Posterior vena cava (tissue), 2 donors: ENCODE data around the gene SLC6A16. TPM values are rescaled to one million over a fixed set of nuclear protein-coding genes. Genes with fewer than 3 reads are reported as not detected.
A peak's percentile ranks its signal among the peaks of the same experiment; 100 is the strongest.
"Not testable (repeated sequence)": the region's sequence is repeated elsewhere in the genome, so short reads cannot be mapped to it uniquely, and the experiment has no call there.

Experiments used
- DNase-seq: peaks from one replicate; pipeline ENCODE4 v3.0.0-alpha.2; 2020; ENCODE audit warnings: low spot score
- intact Hi-C, 2 donors: fragments of 100-400 bp; cut with DNase I; formaldehyde crosslinking; loops; one replicate each; pipeline versions ENCODE4 v1.14.1 to v1.14.2; 2022 to 2023
- long read RNA-seq, 2 donors: library from polyadenylated mRNA; unstranded; transcript quantifications; one replicate each; pipeline ENCODE4 v2.0.0, GENCODE V29; 2020 to 2021
- total RNA-seq, 2 donors: library from RNA; stranded (reverse); fragmentation: NEBNext Ultra II Directional; extraction: Animal tissue kit (Norgen Biotek cat#: 25700); gene quantifications; one replicate each; pipeline ENCODE4 v1.2.1, GENCODE V29; 2021
- donor health status: DM: yes; HTN: yes; CAD: no.
- donor health status: DM: yes; HTN: yes; CAD: no.

Gene SLC6A16
- 1 to 10 TPM; 1.7 to 2.6 TPM for total RNA-seq
- long read RNA-seq, donor 1, partial matches to known transcripts, result 0 of 2 reads
- long read RNA-seq, donor 1, other reads (novel, unspliced or antisense), result 2 of 2 reads
- long read RNA-seq, donor 2, partial matches to known transcripts, result 0 of 2 reads
- long read RNA-seq, donor 2, other reads (novel, unspliced or antisense), result 2 of 2 reads

- intact Hi-C loops, result no loop called here
Measured at GRCh38 chr19:49324801-49325576, at the start of gene SLC6A16. Gene SLC6A16 (minus strand): TSS chr19:49325191. CDS start chr19:49311347, 13,844 bp downstream.

GRCh38 chr19:49373174-49373573 is 48.2 kb upstream of the SLC6A16 start:
- DNase-seq, intact Hi-C loops: not testable (repeated sequence)

More at GRCh38 chr19:49324801-49325576, at the start of gene SLC6A16:
- no peak for DNase-seq

DNA sequence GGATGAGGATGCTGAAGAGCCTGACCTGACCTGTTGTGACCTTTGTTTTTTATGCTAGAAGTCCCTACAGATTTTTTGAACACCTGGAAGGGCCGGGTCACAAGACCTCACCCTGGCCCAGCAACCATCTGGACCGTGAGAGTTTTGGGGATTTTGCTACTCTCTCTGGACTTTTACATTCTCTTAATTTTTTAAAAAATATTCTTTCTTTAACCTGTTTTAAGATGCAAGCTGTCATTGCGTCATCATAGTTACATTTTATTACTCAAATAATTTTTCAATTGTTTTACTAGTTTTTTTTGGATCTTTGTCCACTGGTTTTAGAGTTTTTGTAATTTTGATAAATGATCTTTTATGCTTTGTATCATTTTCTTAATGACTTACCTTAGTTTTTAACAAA is 46.2 kb upstream of the SLC6A16 start:
- no peak for DNase-seq
- intact Hi-C loops, result no loop called here

GRCh38 chr19:49368711-49369358 is 43.8 kb upstream of the SLC6A16 start:
- DNase-seq, result no peak
- intact Hi-C loops, result no loop called here

DNA sequence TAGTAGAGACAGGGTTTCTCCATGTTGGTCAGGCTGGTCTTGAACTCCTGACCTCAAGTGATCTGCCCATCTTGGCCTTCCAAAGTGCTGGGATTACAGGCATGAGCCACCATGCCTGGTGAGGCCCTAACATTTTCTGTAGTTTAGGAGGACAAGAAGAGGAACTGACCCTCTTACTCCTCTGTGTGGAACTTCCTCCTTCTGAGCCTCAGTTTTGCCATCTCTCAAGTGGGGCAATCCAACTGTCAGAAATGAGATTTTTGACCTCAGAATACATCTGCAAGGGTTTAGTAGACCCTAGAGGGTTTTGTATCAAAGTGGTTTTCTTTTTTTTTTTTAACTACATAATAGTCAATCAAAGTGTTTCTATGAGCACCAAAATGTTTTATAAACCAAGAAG is 41.1 kb upstream of the SLC6A16 start:
- no peak for DNase-seq
- intact Hi-C loops, result no loop called here

DNA sequence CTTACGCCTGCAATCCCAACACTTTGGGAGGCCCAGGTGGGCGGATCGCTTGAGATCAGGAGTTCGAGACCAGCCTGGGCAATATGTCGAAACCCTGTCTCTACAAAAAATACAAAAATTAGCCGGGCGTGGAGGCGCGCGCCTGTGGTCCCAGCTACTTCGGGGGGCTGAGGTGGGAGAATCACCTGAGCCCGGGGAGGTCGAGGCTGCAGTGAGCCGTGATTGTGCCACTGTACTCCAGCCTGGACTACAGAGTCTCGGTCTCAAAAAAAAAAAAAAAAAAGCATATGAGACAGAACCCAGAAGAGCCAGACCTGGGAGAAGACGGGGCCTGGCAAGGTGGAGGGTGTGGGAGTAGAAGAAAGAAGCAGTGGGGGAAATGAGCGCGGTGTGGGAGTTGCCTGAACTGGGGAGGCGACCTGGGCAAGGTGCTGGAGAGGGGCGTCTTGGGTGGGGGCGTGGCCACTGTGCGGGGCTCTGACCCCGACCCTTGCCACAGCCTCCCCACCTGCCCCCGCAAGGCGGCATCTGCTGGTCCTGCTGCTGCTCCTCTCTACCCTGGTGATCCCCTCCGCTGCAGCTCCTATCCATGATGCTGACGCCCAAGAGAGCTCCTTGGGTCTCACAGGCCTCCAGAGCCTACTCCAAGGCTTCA is 39.2 kb upstream of the SLC6A16 start:
- intact Hi-C loops, result no loop called here

GRCh38 chr19:49363268-49364082 is 38.5 kb upstream of the SLC6A16 start, which contains the start of gene DKKL1:
Gene DKKL1 (plus strand): TSS chr19:49363877. CDS start chr19:49363999, 122 bp downstream.
- intact Hi-C loops, result no loop called here
- peak; percentile 100 for DNase-seq

More for the DNA sequence above, 39.2 kb upstream of the SLC6A16 start:
- DNase-seq, result peak; percentile 80

DNA sequence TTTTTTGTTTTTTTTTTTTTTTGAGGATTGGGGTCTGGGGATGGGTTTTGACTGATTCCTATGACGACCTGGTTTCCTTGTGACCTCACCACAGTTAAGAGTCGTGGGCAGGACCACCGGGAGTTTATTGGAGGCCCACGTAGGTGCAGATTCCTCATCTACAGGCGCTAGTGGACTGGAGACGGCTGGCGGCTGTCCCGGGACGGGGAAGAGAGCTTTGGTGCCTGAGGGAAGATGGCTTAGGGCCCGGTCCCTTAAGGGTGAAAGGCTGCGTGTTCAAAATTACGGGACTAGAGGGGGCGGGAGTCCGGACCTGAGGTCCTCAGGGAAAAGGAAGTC is 37.9 kb upstream of the SLC6A16 start:
- intact Hi-C loops, result no loop called here
- DNase-seq, result no peak

- intact Hi-C loops, result no loop called here
Measured at GRCh38 chr19:49362048-49362928, 37.3 kb upstream of the SLC6A16 start, which contains the start of gene TEAD2. Gene TEAD2 (minus strand): TSS chr19:49362416. CDS start chr19:49360075, 2,341 bp downstream.

GRCh38 chr19:49361438-49362047 is 36.6 kb upstream of the SLC6A16 start:
- peak; percentile 93 for DNase-seq
- intact Hi-C loops, result no loop called here

More at GRCh38 chr19:49362048-49362928, 37.3 kb upstream of the SLC6A16 start, which contains the start of gene TEAD2:
- peak; percentile 92 for DNase-seq

GRCh38 chr19:49359851-49360820 is 35.1 kb upstream of the SLC6A16 start:
- intact Hi-C loops, result no loop called here
- DNase-seq, result no peak

DNA sequence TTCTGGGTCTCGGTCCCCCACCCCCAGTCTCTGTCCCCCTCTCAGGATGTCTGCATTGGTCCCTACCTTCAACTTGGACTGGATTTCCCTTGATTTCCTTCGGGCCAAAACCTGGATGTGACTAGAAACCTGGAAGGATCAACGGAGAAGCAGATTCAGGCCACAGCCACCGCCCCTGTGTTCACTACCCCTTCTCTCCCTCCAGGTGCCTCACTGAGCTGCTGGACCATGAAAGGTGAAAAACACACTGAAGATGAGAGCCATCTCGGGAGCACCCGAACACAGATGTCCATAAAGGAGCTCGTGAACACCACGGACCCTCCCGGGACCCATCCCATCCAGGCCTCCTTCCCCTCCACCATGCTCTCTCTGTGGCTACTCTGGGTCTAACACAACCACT is 32.2 kb upstream of the SLC6A16 start:
- no peak for DNase-seq
- intact Hi-C loops, result no loop called here

- DNase-seq, result no peak
- intact Hi-C loops, result no loop called here
Measured at GRCh38 chr19:49356382-49356781, 31.4 kb upstream of the SLC6A16 start.

- intact Hi-C loops, result no loop called here
- DNase-seq, result no peak
Measured at GRCh38 chr19:49355909-49356353, 30.9 kb upstream of the SLC6A16 start.

GRCh38 chr19:49349567-49349966 is 24.6 kb upstream of the SLC6A16 start:
- no peak for DNase-seq
- intact Hi-C loops, result no loop called here
